GM19099 (cell line): ENCODE data around the gene PEDS1.
A peak's percentile ranks its signal among the peaks of the same experiment; 100 is the strongest.

Experiments used
- POLR2A ChIP-seq: IDR thresholded peaks from 3 replicates; pipeline ENCODE4 v1.6.1; 2011; ENCODE audit warnings: low read depth; ENCODE audit not compliant: insufficient read length; ENCODE audit errors: extremely low read depth

The PEDS1 gene

DNA sequence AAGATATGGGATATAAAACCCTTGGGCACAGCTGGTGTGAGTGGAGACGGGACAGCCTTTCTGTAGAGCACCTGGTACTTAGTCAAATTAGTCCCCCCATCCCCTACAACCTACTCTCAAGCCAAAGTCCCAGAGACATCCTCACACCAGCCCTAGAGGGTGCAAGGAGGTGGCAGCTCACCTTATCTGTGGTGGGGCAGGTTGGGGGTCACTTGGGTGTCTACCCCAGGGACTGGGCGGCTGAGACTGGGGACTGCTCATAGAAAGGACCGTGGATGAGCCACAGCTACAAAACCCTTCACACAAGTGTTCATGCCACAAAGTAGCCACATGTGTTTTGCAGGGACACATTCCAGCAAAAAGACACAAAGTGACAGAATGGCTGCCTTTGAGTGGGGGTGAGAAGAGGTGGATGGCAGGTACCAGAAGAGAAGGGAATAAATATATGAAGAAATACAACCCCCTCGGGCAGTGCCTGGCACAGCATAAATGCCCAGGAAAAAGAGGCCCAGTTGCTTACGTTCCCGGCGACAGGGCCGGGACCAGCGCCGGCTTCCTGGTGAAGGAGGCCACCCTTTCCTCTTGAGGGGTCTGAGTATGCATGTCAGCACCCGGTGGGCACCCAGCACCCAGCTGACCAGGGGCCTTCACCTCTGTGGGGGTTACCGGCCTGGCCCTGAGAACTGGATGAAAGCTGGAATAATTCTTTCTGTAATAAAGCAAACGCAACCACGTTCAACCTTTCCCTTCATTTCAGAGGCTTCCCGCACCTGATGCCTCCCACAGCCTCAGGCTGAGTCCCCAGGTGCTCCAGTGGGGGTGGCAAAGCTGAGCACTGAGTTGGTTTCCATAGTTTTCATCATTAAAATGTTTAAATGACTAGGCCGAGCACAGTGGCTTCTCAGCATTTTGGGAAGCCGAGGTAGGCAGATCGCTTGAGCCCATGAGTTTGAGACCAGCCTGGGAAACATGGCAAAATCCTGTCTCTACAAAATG lies 22.7 kb upstream of the PEDS1 start:
- no peak for TF ChIP-seq POLR2A

DNA sequence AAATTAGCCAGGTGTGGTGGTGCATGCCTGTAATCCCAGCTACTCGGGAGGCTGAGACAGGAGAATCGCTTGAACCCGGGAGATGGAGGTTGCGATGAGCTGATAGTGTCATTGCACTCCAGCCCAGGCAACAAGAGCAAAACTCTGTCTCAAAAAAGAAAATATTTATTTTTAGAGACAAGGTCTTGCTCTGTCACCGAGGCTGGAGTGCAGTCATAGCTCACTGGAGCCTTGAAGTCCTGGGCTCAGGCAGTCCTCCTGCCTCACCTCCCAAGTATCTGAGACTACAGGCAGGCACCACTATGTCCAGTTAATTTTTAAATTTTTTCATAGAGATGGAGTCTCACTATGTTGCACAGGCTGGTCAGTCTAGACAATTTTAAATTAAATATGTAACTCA lies 20.9 kb upstream of the PEDS1 start:
- TF ChIP-seq POLR2A, result no peak

DNA sequence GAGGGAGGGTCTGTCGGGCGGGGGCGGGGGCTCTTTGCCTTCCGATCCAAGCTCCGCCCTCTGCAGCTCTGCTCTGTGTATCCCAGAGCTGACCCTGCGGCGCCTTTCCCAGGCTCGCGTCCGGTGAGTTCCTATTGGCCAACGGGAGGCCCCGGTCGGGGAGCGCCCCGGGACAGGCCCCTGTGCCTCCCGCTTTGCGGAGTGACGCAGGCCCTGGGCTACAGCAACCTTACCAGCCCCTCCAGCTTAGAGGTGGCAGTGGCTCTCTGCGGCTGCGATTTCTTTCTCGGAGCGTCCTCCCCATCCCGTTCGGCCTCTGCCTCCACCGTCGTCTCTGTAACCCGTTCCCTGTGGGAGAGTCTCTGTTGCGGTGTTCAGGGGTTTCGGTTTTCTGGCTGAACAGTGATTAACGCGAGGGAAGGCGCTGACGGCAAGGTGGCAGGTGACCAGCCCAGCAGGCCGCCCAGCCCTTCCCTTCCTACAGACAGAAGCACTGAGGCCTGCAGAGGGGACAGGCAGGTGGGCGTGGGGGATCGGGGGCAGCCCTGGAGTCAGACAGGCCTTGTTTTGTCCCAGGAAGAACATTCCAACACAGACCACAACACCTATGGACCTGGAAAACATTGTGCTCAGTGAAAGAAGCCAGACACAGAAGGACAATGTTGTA lies 19.0 kb upstream of the PEDS1 start:
- no peak for TF ChIP-seq POLR2A

- no peak for TF ChIP-seq POLR2A
These were observed 17.2 kb upstream of the PEDS1 start for GRCh38 chr20:50170549-50171220.

- no peak for TF ChIP-seq POLR2A
These were observed 15.9 kb upstream of the PEDS1 start for GRCh38 chr20:50169329-50169823.

GRCh38 chr20:50165684-50166554 lies 12.4 kb upstream of the PEDS1 start:
- peak; percentile 62 for TF ChIP-seq POLR2A

DNA sequence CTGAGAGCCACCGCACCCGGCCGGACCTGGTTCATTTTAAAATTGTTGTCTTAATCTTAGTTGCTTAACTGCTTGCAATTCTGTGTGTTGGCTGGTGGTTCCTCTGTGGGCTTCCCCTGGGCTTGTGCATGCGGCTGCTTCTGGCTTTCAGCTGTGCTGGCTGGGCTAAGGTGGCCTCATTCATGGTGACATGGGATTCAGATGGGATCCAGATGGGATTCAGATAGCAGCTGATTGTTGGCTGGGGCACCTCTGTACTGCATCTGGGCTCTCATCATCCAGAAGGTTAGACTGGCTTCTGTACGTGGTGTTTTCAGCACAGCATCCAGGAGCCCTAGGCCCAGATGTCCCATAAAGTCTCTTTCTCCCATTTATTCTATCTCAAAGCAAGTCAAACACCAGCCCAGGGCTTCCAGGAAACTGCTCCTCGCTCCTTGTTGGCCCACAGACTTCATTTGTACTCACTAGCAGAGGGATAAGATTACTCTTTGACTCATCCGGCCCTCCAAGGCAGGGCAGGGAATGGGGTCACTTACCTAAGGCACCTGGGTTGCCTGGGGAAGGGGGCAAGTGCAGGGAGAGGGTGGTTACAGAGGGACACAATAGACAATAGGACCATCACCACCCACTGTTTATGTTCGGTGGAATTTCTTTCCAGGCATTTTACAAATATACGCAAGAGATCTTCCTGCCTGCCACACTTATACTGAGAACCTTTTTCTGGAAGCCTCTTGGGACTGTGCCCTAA lies 10.2 kb upstream of the PEDS1 start:
- no peak for TF ChIP-seq POLR2A

GRCh38 chr20:50153153-50153499 lies 397 bp downstream of the PEDS1 start:
- no peak for TF ChIP-seq POLR2A

GRCh38 chr20:50152394-50153152 lies 950 bp downstream of the PEDS1 start:
- TF ChIP-seq POLR2A, result no peak

DNA sequence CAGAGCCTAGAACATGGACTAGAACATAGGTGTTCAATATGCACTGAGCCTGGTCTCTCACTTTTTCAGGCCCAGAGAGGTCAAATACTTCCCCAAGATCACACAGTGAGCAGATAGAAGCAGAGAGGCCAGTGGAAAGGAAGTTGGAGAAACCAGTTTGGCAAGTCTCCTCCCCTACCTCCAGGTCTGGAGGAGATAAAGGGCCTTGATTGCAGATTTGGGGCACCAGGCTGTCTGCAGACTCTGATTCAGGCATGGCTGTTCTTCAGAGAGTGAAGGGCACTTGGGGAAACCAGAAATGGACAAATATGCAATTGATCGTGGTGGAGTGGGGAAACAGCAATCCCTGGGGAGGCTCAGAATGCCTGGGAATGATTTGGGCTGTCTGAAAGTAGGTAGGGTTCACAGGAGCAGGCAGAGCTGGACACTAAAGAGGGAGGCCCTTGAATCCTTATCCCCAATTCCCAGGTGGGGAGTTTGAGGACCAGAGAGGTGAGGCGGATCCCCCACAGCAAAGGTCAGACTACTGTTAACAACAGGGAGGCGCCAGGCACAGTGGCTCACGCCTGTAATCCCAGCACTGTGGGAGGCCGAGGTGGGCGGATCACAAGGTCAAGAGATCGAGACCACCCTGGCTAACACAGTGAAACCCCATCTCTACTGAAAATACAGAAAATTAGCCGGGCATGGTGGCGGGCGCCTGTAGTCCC lies 2.3 kb downstream of the PEDS1 start:
- no peak for TF ChIP-seq POLR2A

- no peak for TF ChIP-seq POLR2A
These were observed 3.9 kb downstream of the PEDS1 start for GRCh38 chr20:50149481-50150254.

GRCh38 chr20:50146732-50147662 lies 6.5 kb downstream of the PEDS1 start:
- TF ChIP-seq POLR2A, result no peak
